EH (cell line): ENCODE data around the gene PCDHGB2.
"Not testable (repeated sequence)": the region's sequence is repeated elsewhere in the genome, so short reads cannot be mapped to it uniquely, and the experiment has no call there.

Experiments
- DNase-seq: peaks from one replicate; pipeline ENCODE4 v3.0.0-alpha.2; 2015; ENCODE audit warnings: low read depth

PCDHGB2 gene

DNA sequence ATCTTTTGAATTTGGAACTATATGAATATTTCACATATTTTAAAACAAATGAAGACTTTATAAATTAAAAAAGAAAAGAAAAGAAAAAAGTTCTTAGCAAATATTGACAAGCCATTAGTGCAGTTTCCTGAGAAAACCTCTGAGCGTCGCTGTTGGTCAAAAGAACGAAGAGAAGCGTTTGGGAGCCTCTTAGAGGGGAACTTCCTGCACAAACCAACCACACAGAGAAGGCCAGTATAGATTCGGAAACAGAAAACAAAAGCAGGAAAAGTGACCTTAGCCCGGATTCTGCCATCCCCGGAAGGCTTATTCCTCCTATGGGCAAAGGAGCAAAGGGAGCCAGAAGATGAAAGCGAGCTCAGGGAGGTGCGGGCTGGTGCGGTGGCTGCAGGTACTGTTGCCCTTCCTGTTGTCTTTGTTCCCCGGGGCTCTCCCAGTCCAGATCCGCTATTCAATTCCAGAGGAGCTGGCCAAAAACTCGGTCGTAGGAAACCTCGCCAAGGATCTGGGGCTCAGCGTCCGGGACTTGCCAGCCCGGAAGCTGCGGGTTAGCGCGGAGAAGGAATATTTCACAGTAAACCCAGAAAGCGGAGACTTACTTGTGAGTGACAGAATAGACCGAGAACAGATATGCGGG is at the start of gene PCDHGB2:
Gene PCDHGB2 (plus strand): TSS at position 205 of the 637 bp plus-strand sequence. CDS start 142 bp downstream, at position 347.
- DNase-seq, result peak; percentile 51

DNA sequence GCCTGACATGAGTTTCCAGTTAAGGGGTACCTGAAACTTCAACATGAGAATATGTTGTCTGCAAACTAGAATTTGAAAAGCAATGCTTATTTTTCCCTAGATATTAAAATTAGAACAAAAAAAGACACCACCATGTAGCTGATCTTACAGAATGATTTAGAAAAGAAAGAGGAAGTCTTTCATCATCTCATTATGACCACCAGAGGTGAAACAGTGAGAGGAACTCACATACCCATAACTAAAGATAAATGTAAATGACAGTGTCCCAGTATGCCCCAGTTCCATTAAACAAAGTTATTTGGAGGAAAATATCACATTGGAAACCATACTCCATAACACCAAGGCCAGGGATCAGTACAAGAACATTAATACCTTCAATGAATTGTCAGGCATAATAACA is 46.1 kb upstream of the PCDHGB2 start:
- no peak for DNase-seq

DNA sequence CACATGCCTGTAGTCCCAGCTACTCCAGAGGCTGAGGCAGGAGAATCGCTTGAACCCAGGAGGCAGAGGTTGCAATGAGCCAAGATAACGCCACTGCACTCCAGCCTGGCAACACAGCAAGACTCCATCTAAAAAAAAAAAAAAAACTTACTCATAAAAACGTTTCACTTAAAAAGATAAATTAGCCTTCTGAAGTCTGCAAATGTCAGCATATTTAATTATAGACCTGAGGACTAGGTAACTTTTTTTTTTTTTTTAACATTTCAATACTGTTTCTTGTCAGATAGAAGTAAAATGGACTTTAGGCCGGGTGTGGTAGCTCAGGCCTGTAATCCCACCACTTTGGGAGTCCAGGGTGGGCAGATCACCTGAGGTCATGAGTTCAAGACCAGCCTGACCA is 42.8 kb upstream of the PCDHGB2 start:
- DNase-seq, result not testable (repeated sequence)

DNA sequence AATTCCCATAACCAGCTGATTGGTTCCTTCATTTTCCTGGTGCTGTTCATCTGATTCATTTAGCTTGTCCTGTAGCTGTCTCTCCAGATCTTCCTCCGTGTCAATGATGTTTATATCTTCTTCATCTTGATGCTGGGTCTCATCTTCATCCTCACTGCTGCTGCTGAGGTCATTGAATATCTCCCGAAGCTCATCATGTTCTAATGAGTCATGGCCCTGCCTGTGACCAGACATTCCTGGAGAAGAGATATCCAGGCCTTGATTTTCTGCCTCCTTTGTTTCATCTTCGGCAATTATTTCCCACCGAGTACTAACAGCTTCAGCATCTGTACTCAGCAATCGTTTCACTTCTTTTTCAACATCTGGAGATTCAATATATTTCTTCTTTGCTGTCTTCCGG is 40.6 kb upstream of the PCDHGB2 start:
- DNase-seq, result no peak

DNA sequence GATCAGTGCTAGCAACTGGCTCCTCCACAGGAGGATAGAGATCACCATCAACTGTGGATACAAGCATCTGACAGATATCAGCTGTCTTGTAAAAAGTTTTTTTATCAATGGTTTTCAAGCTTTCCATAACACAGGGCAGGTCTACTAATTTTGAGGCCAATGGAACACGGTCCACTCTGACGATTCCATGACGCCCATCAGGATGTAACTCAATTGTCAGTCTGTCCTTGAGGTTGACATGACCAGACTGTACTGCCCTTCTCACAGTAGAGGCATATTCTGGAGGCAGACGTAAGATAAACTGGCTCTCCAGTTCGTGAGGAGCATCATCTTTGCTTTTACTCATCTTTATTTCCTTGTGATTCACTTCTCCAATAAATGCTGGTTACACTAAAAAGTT is 40.1 kb upstream of the PCDHGB2 start:
- no peak for DNase-seq

DNA sequence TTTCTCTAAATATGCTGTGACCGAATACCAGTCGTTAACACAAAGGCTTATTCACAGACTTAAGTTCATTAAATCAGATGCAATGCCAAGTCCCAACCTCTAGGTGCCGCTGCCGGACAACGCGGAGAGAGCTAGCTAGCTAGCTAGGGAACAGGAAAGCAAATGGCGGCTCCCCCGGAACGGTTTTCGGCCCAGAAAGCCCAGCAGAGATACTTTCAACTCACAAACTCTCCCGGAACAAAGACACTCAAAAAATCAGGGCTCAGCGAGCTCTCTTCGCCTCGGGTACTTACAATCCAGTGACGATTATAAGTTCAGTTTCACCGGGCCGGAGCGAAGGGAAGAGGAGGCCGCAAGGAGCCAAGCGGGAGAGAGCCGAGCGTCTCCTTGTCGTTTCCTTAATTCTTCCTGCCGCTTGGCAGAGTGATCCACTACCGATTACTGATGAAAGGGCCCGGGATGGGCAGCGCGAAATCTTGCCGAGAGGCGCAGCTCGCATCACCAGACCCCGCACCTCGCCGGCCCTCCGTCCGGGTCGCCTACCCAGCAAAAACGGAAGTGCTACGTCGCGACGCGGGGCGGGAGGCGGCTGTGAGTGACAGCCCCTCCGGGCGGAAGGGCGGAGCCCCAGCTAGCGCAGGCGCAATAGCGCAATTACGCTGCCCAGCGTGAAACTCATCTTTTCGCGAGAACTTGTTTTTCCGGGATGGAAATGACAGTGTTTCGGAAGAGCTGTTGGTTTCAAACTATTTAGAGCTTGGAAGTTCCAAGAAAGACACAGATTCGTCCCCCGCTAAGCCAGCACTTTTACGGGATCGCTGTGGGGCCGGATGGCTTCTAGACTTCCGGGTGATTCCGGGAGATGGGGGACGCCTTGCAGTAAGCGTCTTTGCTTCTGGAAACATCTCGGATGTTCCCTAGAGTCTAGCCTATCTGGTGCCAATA is 39.3 kb upstream of the PCDHGB2 start, which contains the start of gene TAF7:
Gene TAF7 (minus strand): TSS at position 560 of the 945 bp plus-strand sequence. CDS start 740 bp downstream, outside the sequence.
- DNase-seq, result peak; percentile 92

DNA sequence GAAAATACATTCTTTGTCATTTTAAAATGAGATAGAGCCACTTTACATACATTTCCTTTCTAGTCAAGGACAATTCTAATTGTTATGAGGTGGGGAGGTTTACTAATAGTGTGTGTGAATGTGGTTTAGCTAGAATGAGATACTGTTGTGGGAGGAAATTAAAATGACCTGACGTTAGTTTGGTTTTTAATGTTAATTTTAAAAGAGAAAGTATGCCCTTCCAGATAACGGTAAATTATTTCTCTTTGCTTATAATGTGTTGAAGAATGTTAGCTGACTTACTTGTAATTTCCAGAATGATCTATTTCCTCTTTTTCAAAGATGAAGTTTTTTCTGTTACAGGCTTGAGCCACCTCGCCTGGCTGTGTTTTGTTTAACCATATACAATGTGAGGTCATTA is 37.5 kb upstream of the PCDHGB2 start:
- DNase-seq, result no peak

DNA sequence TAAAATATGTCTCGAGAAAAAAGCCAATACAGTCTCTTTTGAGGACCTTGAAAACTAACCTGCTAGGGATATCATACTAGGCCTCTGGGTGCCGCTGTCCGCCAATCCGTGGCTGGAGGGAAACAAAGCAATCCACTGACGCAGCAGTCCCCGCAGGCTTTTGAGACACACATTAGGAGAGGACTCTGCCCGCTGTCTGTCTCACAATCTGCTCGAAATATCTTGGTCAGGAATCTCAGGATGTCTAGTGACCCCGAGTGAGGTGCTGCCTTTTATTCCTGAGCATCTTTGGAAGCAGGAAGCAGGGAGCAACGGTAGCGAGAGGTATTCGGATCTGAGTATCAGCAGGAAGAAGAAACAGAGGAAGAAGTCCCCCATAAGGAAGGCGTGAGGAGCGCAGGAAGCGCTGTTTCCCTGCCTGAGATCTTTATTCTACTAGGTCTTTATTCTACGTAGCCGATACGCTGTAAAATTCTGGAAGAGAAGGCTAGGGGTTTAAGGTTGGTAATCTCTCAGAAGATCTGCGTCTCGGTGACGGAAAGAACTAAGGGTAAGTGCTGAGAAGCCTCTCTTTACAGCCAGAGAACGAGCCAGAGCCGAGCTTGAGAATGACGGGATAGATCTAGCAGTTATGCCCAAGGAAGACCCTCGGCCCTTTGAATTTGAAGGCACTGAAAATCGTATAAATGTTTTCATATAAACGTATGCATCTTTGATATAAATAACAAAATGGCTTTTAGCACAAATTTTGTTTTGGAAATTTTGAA is 33.5 kb upstream of the PCDHGB2 start:
- peak; percentile 76 for DNase-seq

DNA sequence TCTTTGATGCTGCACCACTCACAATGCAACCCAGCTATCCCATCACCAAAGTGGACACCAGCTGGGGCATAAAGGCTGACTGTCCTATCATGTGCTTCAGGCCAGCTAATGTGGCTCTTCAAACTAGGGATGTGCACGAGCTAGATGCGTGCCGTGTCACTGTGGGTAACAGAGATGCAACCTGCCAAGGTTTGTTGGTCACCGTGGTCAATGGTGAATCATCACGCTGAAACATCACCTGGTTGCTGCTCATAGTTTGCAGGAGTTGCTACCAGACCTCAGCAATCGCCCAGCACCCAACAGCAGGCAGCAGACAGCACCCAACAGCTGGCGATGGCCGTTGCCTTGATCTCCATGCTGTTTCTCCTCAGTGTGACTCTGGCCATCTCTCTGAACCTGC is 31.6 kb upstream of the PCDHGB2 start:
- no peak for DNase-seq

DNA sequence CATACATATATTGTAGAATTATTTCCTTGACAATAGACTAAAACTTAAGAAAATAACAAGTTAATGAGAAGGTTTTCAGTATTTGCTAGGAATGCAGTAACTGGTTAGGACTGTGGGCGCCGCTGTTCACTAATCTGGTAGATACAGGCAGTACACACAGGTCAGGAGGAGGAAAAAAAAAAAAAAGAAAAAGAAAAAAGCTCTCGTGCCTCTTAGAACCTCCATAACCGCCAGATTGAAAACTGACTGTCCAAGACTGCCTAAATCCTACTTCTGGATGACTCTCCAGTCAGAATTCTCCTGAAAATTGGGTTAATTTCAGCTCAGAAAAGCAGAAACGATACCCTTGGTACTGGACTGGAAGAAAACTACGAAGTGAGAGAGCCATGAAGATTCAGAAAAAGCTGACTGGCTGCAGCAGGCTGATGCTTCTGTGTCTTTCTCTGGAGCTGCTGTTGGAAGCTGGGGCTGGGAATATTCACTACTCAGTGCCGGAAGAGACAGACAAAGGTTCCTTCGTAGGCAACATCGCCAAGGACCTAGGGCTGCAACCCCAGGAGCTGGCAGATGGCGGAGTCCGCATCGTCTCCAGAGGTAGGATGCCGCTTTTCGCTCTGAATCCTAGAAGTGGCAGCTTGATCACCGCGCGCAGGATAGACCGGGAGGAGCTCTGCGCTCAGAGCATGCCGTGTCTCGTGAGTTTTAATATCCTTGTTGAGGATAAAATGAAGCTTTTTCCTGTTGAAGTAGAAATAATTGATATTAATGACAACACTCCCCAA is 29.3 kb upstream of the PCDHGB2 start, which contains the start of gene PCDHGA1:
Gene PCDHGA1 (plus strand): TSS at position 216 of the 782 bp plus-strand sequence.
- DNase-seq, result peak; percentile 71

DNA sequence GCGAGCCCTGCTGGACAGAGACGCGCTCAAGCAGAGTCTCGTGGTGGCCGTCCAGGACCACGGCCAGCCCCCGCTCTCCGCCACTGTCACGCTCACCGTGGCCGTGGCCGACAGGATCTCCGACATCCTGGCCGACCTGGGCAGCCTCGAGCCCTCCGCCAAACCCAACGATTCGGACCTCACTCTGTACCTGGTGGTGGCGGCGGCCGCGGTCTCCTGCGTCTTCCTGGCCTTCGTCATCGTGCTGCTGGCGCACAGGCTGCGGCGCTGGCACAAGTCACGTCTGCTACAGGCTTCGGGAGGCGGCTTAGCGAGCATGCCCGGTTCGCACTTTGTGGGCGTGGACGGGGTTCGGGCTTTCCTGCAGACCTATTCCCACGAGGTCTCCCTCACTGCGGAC is 27.2 kb upstream of the PCDHGB2 start:
- not testable (repeated sequence) for DNase-seq

DNA sequence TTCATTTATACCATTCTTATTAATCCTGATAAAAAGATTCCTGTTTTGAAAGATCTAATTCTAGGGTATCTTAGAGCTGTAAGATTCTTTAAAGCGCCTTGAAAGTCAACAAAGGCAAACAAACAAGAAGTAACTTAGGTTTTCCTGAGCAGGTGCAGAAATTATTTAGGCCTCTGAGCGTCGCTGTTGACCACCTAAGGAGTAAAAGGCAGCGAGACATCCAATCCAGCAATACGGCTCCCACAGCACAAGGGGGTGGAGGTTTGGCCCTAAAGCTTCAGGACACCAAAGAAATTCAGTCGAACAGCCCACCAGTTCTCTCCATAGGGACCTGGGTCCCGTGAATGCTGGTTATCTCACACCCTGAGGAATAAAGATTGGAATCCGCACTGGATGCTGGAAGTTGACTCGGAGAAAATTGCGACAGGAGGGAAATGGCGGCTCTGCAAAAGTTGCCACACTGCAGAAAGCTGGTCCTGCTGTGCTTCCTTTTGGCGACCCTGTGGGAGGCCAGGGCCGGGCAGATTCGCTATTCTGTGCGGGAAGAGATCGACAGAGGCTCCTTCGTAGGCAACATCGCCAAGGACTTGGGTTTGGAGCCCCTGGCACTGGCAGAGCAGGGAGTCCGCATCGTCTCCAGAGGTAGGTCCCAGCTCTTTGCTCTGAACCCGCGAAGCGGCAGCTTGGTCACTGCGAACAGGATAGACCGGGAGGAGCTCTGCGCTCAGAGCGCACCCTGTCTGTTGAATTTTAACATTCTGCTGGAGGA is 21.1 kb upstream of the PCDHGB2 start, which contains the start of gene PCDHGA2:
Gene PCDHGA2 (plus strand): TSS at position 223 of the 769 bp plus-strand sequence.
- peak; percentile 73 for DNase-seq

DNA sequence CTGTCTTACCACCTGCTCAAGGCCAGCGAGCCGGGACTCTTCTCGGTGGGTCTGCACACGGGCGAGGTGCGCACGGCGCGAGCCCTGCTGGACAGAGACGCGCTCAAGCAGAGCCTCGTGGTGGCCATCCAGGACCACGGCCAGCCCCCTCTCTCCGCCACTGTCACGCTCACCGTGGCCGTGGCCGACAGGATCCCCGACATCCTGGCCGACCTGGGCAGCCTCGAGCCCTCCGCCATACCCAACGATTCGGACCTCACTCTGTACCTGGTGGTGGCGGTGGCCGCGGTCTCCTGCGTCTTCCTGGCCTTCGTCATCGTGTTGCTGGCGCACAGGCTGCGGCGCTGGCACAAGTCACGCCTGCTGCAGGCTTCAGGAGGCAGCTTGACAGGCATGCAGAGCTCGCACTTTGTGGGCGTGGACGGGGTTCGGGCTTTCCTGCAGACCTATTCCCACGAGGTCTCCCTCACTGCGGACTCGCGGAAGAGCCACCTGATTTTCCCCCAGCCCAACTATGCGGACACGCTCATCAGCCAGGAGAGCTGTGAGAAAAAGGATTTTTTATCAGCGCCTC is 18.9 kb upstream of the PCDHGB2 start:
- DNase-seq, result not testable (repeated sequence)

DNA sequence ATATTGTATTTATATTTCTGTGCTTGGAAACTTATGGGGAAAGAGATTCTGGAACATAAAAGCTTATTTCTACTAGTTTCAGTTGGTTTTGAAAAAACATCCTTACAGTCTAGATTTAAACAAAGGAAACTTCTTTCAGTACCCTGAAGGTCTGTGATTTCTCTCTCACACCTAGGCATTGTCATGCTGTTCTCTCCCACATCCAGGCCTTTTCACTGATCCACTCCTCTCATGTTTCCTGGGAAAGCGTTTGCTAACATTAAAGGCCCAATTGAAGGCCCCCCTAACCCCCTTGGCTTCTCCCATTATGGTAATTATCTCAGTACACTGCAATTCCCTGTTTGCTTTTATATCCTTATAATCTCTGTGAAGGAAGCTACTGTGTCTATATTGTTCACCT is 17.0 kb upstream of the PCDHGB2 start:
- no peak for DNase-seq

DNA sequence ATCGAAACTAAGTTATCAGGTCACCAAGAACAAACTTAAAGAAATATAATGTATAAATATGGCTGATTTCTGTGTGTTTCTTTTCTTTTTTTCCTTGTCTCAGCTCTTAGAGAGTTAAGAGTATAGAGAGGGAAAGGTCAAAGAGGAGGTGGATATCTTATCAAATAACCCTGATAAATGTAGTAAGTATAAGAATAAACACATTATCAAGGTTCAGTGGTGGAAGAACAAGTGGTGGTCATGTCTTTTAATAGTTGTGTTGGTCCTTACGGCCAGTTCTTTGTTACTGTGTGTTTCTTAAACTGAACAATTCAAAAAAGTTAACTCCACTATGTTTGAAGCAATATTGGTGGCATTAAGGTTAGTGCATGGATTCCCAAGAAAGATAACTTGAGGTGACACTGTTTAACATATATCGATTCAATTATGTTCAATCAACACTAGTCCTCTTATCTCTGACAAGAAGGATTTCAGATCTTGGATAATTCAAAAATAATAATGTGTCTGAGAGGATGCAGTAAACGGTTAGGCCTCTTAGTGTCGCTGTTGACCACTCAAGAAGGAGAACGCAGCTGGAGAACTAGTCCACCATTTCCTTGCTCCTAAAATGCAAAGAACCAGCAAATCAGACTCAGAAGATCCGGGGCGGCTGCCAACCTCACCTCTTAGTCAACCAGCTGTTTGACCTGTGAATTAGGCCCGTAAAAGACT is 16.4 kb upstream of the PCDHGB2 start, which contains the start of gene PCDHGA3:
Gene PCDHGA3 (plus strand): TSS at position 588 of the 711 bp plus-strand sequence. CDS start 205 bp downstream, outside the sequence.
- peak; percentile 62 for DNase-seq

DNA sequence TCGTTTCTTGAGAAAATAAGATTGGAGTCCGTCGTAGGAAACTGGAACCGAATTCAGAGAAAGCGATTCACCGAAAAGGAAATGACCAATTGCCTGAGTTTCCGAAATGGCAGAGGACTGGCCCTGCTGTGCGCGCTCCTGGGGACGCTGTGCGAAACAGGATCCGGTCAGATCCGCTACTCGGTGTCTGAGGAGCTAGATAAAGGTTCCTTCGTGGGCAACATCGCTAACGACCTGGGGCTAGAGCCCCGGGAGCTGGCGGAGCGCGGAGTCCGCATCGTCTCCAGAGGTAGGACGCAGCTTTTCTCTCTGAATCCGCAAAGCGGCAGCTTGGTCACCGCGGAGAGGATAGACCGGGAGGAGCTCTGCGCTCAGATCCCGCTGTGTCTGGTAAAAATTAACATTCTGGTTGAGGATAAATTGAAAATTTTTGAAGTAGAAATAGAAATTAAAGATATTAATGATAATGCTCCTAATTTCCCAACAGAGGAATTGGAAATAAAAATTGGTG is 15.8 kb upstream of the PCDHGB2 start:
- DNase-seq, result no peak

DNA sequence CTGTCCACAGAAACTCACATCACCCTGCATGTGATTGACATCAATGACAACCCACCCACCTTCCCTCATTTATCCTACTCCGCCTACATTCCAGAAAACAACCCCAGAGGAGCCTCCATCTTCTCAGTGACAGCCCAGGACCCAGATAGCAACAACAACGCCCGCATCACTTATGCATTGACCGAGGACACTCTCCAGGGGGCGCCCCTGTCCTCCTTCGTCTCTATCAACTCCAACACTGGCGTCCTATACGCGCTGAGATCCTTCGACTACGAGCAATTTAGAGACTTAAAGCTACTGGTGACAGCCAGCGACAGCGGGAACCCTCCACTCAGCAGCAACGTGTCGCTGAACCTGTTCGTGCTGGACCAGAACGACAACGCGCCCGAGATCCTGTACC is 14.5 kb upstream of the PCDHGB2 start:
- DNase-seq, result no peak

DNA sequence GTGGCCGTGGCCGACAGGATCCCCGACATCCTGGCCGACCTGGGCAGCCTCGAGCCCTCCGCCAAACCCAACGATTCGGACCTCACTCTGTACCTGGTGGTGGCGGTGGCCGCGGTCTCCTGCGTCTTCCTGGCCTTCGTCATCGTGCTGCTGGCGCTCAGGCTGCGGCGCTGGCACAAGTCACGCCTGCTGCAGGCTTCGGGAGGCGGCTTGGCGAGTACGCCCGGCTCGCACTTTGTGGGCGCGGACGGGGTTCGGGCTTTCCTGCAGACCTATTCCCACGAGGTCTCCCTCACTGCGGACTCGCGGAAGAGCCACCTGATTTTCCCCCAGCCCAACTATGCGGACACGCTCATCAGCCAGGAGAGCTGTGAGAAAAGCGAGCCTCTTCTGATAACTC is 13.8 kb upstream of the PCDHGB2 start:
- DNase-seq, result not testable (repeated sequence)
